Esophagus muscularis mucosa (tissue), 4 donors: ENCODE data around the gene SPATA13. TPM values are rescaled to one million over a fixed set of nuclear protein-coding genes. Genes with fewer than 3 reads are reported as not detected.

Experiments
- DNase-seq: peaks from one replicate; pipeline ENCODE4 v3.0.0-alpha.2; 2017; ENCODE audit errors: extremely low spot score
- H3K27ac ChIP-seq, 4 donors: fragments of 200-600 bp; sonication (generic); replicated peaks in 1 of 4; 1 replicate in 3 of 4; 2 replicates in 1 of 4; pipeline ENCODE4 v1.5.1; 2016 to 2019; ENCODE audit warnings: mild to moderate bottlenecking in 1 of 4
- H3K27me3 ChIP-seq, 4 donors: fragments of 200-600 bp; sonication (generic); one replicate each; pipeline versions ENCODE4 v1.5.1 to v1.6.0; 2016 to 2019
- H3K36me3 ChIP-seq, 4 donors: fragments of 200-600 bp; sonication (generic); one replicate each; pipeline ENCODE4 v1.5.1; 2016 to 2019
- H3K4me1 ChIP-seq, 4 donors: fragments of 200-600 bp; sonication (generic); one replicate each; pipeline ENCODE4 v1.5.1; 2016 to 2019
- H3K4me3 ChIP-seq, 4 donors: fragments of 200-600 bp; sonication (generic); 1 replicate in 2 of 4; 2 replicates in 2 of 4; pipeline ENCODE4 v1.5.1; 2016 to 2019; ENCODE audit warnings: mild to moderate bottlenecking in 4 of 4, moderate library complexity in 1 of 4
- H3K9me3 ChIP-seq, 4 donors: fragments of 200-600 bp; sonication (generic); 1 replicate in 3 of 4; 2 replicates in 1 of 4; pipeline ENCODE4 v1.5.1; 2016 to 2019
- EP300 ChIP-seq: sonication (generic); formaldehyde crosslinking; IDR thresholded peaks from one replicate; pipeline ENCODE4 v1.6.1; 2017; ENCODE audit warnings: antibody characterized with exemption
- POLR2A ChIP-seq: fragments of 450-650 bp; IDR thresholded peaks from one replicate; pipeline ENCODE4 v1.6.1; 2017; ENCODE audit warnings: antibody characterized with exemption, moderate library complexity, mild to moderate bottlenecking, low read depth
- POLR2AphosphoS5 ChIP-seq, 2 donors: sonication (generic); formaldehyde crosslinking; IDR thresholded peaks; one replicate each; pipeline ENCODE4 v1.6.1; 2017; ENCODE audit warnings: antibody characterized with exemption in 2 of 2
- WGBS: methylation state at CpG from one replicate; pipeline ENCODE4 v1.1.5; 2018; 5-methylcytosine and 5-hydroxymethylcytosine counted together
- intact Hi-C: fragments of 100-400 bp; cut with DNase I; formaldehyde crosslinking; loops from one replicate; pipeline ENCODE4 v1.15.1; 2023
- total RNA-seq, 4 donors: library from RNA; depleted of rRNA; stranded (reverse); fragments of >200 nt; gene quantifications; one replicate each; pipeline versions ENCODE4 v1.1.0 to v1.2.1, GENCODE V29; 2016
- TF ChIP-seq, protein P1 (sequence below), 3 experiments: fragments of 200-600 bp in 2 of 3; fragments of 450-650 bp in 1 of 3; sonication (generic) in 2 of 3; IDR thresholded peaks; one replicate each; pipeline ENCODE4 v1.5.1; 2017 to 2019; ENCODE audit warnings: antibody characterized with exemption in 3 of 3, mild to moderate bottlenecking in 2 of 3, moderate library complexity in 1 of 3

The SPATA13 gene
- total RNA-seq, 4 donors from 2014 or later: 9.1 to 21.6 (median 17.1) TPM

- Histone ChIP-seq H3K9me3 (no peaks in the 10 kb centered on the region), H3K27me3 (no peaks in the 10 kb centered on the region), H3K36me3 (peaks cover 0 to 10% (median 5%) of the 10 kb centered on the region in 4 donors), H3K4me1 (peaks cover 8 to 24% (median 16%) of the 10 kb centered on the region in 4 donors), H3K4me3 (no peak overlapping the region), H3K27ac (no peak overlapping the region)
- intact Hi-C loops: loop anchor here (10.0 kb wide), 1 partner anchor 168 kb away; no protein-coding TSS in a partner anchor
- TF ChIP-seq POLR2AphosphoS5 (IDR thresholded peaks at IDR 0.05) (no peak), POLR2A (no peak), EP300 (no peak)
- TF ChIP-seq, protein P1, sequence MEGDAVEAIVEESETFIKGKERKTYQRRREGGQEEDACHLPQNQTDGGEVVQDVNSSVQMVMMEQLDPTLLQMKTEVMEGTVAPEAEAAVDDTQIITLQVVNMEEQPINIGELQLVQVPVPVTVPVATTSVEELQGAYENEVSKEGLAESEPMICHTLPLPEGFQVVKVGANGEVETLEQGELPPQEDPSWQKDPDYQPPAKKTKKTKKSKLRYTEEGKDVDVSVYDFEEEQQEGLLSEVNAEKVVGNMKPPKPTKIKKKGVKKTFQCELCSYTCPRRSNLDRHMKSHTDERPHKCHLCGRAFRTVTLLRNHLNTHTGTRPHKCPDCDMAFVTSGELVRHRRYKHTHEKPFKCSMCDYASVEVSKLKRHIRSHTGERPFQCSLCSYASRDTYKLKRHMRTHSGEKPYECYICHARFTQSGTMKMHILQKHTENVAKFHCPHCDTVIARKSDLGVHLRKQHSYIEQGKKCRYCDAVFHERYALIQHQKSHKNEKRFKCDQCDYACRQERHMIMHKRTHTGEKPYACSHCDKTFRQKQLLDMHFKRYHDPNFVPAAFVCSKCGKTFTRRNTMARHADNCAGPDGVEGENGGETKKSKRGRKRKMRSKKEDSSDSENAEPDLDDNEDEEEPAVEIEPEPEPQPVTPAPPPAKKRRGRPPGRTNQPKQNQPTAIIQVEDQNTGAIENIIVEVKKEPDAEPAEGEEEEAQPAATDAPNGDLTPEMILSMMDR (IDR thresholded peaks at IDR 0.05): no peak
- no peak for DNase-seq
- WGBS: 96% methylated on average over 15 of the region's 20 CpGs
Observed at GRCh38 chr13:24222756-24223155, 62.2 kb downstream of the SPATA13 start.

- Histone ChIP-seq H3K4me1 (peaks cover under 1 to 17% (median 10%) of the 10 kb centered on the region in 4 donors), H3K4me3 (no peak overlapping the region), H3K27ac (no peak overlapping the region), H3K9me3 (no peaks in the 10 kb centered on the region), H3K27me3 (no peaks in the 10 kb centered on the region), H3K36me3 (peaks cover 0 to 10% (median 5%) of the 10 kb centered on the region in 4 donors)
- intact Hi-C loops: loop anchor here (10.0 kb wide), 1 partner anchor 169 kb away; no protein-coding TSS in a partner anchor
- WGBS: 93% methylated on average over 20 of the region's 42 CpGs
- no peak for DNase-seq
- TF ChIP-seq, protein P1 (IDR thresholded peaks at IDR 0.05): no peak
- TF ChIP-seq POLR2A (no peak), POLR2AphosphoS5 (IDR thresholded peaks at IDR 0.05) (no peak), EP300 (no peak)
Observed at GRCh38 chr13:24223341-24224231, 63.1 kb downstream of the SPATA13 start.

DNA sequence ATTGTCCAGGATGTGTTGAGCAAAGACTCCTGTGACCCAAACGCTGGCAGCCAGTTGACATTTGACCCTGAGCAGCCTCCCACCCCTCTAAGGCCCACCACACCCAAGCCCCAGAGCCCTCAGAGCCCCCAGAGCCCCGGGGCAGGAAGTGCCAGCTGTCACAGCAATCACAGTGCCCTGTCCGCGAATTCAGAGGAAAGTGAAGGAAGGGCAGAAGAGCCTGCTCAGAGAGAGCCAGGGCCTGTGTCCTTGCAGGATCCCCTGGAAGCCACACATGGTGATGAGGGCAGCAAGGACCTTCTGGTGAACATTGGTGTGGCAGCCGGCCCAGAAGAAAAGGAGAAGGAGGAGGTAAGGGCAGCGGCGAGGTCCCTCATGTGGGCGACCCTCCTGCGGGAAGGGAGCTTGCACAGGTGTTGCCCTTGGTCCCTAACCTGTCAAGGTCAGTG, 63.7 kb downstream of the SPATA13 start:
- TF ChIP-seq POLR2A: no peak
- TF ChIP-seq, protein P1 (IDR thresholded peaks at IDR 0.05): no peak
- no peak for TF ChIP-seq EP300
- no peak for TF ChIP-seq POLR2AphosphoS5 (IDR thresholded peaks at IDR 0.05)
- H3K36me3 ChIP-seq: peaks cover 0 to 10% (median 5%) of the 10 kb centered on the region in 4 donors
- no peaks in the 10 kb centered on the region for H3K9me3 ChIP-seq
- intact Hi-C loops: loop anchor here (10.0 kb wide), 1 partner anchor 169 kb away; no protein-coding TSS in a partner anchor
- WGBS: 80% methylated on average over 8 of the region's 9 CpGs
- H3K27me3 ChIP-seq: no peaks in the 10 kb centered on the region
- H3K4me1 ChIP-seq: peaks cover 0 to 20% (median 10%) of the 10 kb centered on the region in 4 donors
- no peak overlapping the region for H3K4me3 ChIP-seq
- H3K27ac ChIP-seq: no peak overlapping the region
- no peak for DNase-seq

GRCh38 chr13:24225062-24225461, 64.5 kb downstream of the SPATA13 start:
- no peak overlapping the region for H3K27ac ChIP-seq
- no peaks in the 10 kb centered on the region for H3K9me3 ChIP-seq
- intact Hi-C loops: loop anchor here (5.0 to 10.0 kb wide), 2 partner anchors 170 to 303 kb away; no protein-coding TSS in a partner anchor
- peaks cover 0 to 12% (median 5%) of the 10 kb centered on the region in 4 donors for H3K4me1 ChIP-seq
- TF ChIP-seq, protein P1 (IDR thresholded peaks at IDR 0.05): no peak
- TF ChIP-seq POLR2A: no peak
- TF ChIP-seq EP300: no peak
- no peak for TF ChIP-seq POLR2AphosphoS5 (IDR thresholded peaks at IDR 0.05)
- peaks cover 0 to 10% (median 5%) of the 10 kb centered on the region in 4 donors for H3K36me3 ChIP-seq
- no peak overlapping the region for H3K4me3 ChIP-seq
- no peaks in the 10 kb centered on the region for H3K27me3 ChIP-seq
- whole genome bisulfite sequencing: 96% methylated on average over 9 of the region's 11 CpGs
- DNase-seq: no peak
